Neural progenitor cell (in vitro differentiated cells): Measurements from ENCODE around the gene KAZN. TPM values are rescaled to one million over a fixed set of nuclear protein-coding genes. Genes with fewer than 3 reads are reported as not detected.

Experiments
- DNase-seq: peaks from one replicate; pipeline ENCODE4 v3.0.0-alpha.2; 2016; ENCODE audit warnings: low spot score
- H2AFZ ChIP-seq: fragments of 200-600 bp; sonication (generic); replicated peaks from 2 replicates; pipeline ENCODE4 v1.6.1; 2016; ENCODE audit warnings: antibody characterized with exemption
- H3F3A ChIP-seq: fragments of 200-600 bp; sonication (generic); 2 replicates; pipeline ENCODE4 v1.6.1; 2016; ENCODE audit warnings: antibody characterized with exemption, low read depth
- H3K27ac ChIP-seq: fragments of 200-600 bp; sonication (generic); 2 replicates; pipeline ENCODE4 v1.5.1; 2016; ENCODE audit warnings: mild to moderate bottlenecking
- H3K27me3 ChIP-seq: fragments of 200-600 bp; sonication (generic); 2 replicates; pipeline ENCODE4 v1.6.1; 2016; ENCODE audit warnings: mild to moderate bottlenecking, moderate library complexity
- H3K36me3 ChIP-seq: fragments of 200-600 bp; sonication (generic); 2 replicates; pipeline ENCODE4 v1.5.1; 2016
- H3K4me1 ChIP-seq: fragments of 200-600 bp; sonication (generic); 2 replicates; pipeline ENCODE4 v1.6.1; 2016; ENCODE audit warnings: mixed run types
- H3K4me2 ChIP-seq: fragments of 200-600 bp; sonication (generic); 2 replicates; pipeline ENCODE4 v1.6.1; 2016
- H3K4me3 ChIP-seq: fragments of 200-600 bp; sonication (generic); 2 replicates; pipeline ENCODE4 v1.5.1; 2016
- H3K79me2 ChIP-seq: fragments of 200-600 bp; sonication (generic); 2 replicates; pipeline ENCODE4 v1.6.1; 2016; ENCODE audit warnings: low read depth
- H3K9ac ChIP-seq: fragments of 200-600 bp; sonication (generic); 2 replicates; pipeline ENCODE4 v1.6.1; 2016
- H3K9me3 ChIP-seq: fragments of 200-600 bp; sonication (generic); 2 replicates; pipeline ENCODE4 v1.5.1; 2016; ENCODE audit warnings: low read depth
- H4K20me1 ChIP-seq: fragments of 200-600 bp; sonication (generic); 2 replicates; pipeline ENCODE4 v1.6.1; 2016; ENCODE audit warnings: low read depth
- H3K27ac Mint-ChIP-seq: 3 replicates; pipeline ENCODE4 v1.8.0; 2021; ENCODE audit warnings: mixed read lengths
- H3K27me3 Mint-ChIP-seq: 2 replicates; pipeline ENCODE4 v1.8.0; 2022; ENCODE audit warnings: low read depth, mild to moderate bottlenecking, inconsistent platforms, moderate library complexity, mixed read lengths; ENCODE audit not compliant: insufficient read depth
- H3K36me3 Mint-ChIP-seq: 3 replicates; pipeline ENCODE4 v1.8.0; 2021; ENCODE audit warnings: mixed read lengths
- H3K4me1 Mint-ChIP-seq: 3 replicates; pipeline ENCODE4 v1.8.0; 2021; ENCODE audit warnings: mixed read lengths
- H3K4me3 Mint-ChIP-seq: 3 replicates; pipeline ENCODE4 v1.8.0; 2021; ENCODE audit warnings: mild to moderate bottlenecking, moderate library complexity, mixed read lengths
- H3K9me3 Mint-ChIP-seq: 3 replicates; pipeline ENCODE4 v1.8.0; 2020; ENCODE audit warnings: mixed read lengths
- CTCF ChIP-seq: fragments of 200-600 bp; sonication (generic); IDR thresholded peaks from 2 replicates; pipeline ENCODE4 v1.5.1; 2017; ENCODE audit warnings: antibody characterized with exemption, mild to moderate bottlenecking
- EZH2 ChIP-seq: fragments of 200-600 bp; sonication (generic); IDR thresholded peaks from 2 replicates; pipeline ENCODE4 v1.6.1; 2017; ENCODE audit warnings: antibody characterized with exemption, mild to moderate bottlenecking, moderate library complexity
- EZH2phosphoT487 ChIP-seq: fragments of 200-600 bp; sonication (generic); IDR thresholded peaks from 2 replicates; pipeline ENCODE4 v1.6.1; 2017; ENCODE audit warnings: antibody characterized with exemption
- total RNA-seq: library from RNA; depleted of rRNA; stranded (reverse); fragments of >200 nt; gene quantifications from 2 replicates; pipeline ENCODE4 v1.2.3, GENCODE V29; 2015; ENCODE audit warnings: low replicate concordance

The KAZN gene
- total RNA-seq, 1 donor from 2014 or later: 6.1 TPM

- Histone ChIP-seq H3K27me3 (no peaks in the 10 kb centered on the region), H3K4me3 (no peak overlapping the region), H2AFZ (no peak overlapping the region), H3K4me2 (peak overlapping the region; percentile 53), H3F3A (peaks cover 14% of the 10 kb centered on the region), H3K36me3 (no peaks in the 10 kb centered on the region), H3K9ac (no peak overlapping the region), H3K27ac (no peak overlapping the region), H3K4me1 (peaks cover 24% of the 10 kb centered on the region), H3K79me2 (no peaks in the 10 kb centered on the region), H4K20me1 (peaks cover 6% of the 10 kb centered on the region), H3K9me3 (no peaks in the 10 kb centered on the region)
- Mint-ChIP-seq H3K4me3 (no peak overlapping the region), H3K27ac (no peak overlapping the region), H3K4me1 (peaks cover 44% of the 10 kb centered on the region), H3K36me3 (no peaks in the 10 kb centered on the region), H3K27me3 (peaks cover 3% of the 10 kb centered on the region), H3K9me3 (no peaks in the 10 kb centered on the region)
- no peak for DNase-seq
- no peak for TF ChIP-seq CTCF
- no peak for TF ChIP-seq EZH2
- TF ChIP-seq EZH2phosphoT487: no peak
Observed at GRCh38 chr1:14887044-14887566, 288.6 kb downstream of the KAZN start.

GRCh38 chr1:14887764-14888350 lies 289.4 kb downstream of the KAZN start:
- H3K4me3 Mint-ChIP-seq: no peak overlapping the region
- H3K4me1 Mint-ChIP-seq: peaks cover 52% of the 10 kb centered on the region
- no peaks in the 10 kb centered on the region for H3K9me3 Mint-ChIP-seq
- no peak overlapping the region for H3K9ac ChIP-seq
- H3K9me3 ChIP-seq: no peaks in the 10 kb centered on the region
- no peaks in the 10 kb centered on the region for H3K36me3 ChIP-seq
- H4K20me1 ChIP-seq: peaks cover 6% of the 10 kb centered on the region
- no peaks in the 10 kb centered on the region for H3K27me3 ChIP-seq
- no peaks in the 10 kb centered on the region for H3K79me2 ChIP-seq
- peak overlapping the region; percentile 70 for H3K27ac ChIP-seq
- H3F3A ChIP-seq: peaks cover 14% of the 10 kb centered on the region
- H3K4me1 ChIP-seq: peaks cover 28% of the 10 kb centered on the region
- H2AFZ ChIP-seq: no peak overlapping the region
- peak; percentile 80 for DNase-seq
- H3K36me3 Mint-ChIP-seq: no peaks in the 10 kb centered on the region
- no peak for TF ChIP-seq CTCF
- TF ChIP-seq EZH2phosphoT487: no peak
- no peak for TF ChIP-seq EZH2
- H3K4me3 ChIP-seq: no peak overlapping the region
- peak overlapping the region; percentile 53 for H3K4me2 ChIP-seq
- H3K27ac Mint-ChIP-seq: peak overlapping the region; percentile 14
- peaks cover 6% of the 10 kb centered on the region for H3K27me3 Mint-ChIP-seq

- Mint-ChIP-seq H3K27me3 (peaks cover 6% of the 10 kb centered on the region), H3K4me3 (no peak overlapping the region), H3K4me1 (peaks cover 57% of the 10 kb centered on the region), H3K9me3 (no peaks in the 10 kb centered on the region), H3K36me3 (no peaks in the 10 kb centered on the region), H3K27ac (peak overlapping the region; percentile 38)
- H3K4me1 ChIP-seq: peaks cover 28% of the 10 kb centered on the region
- peak overlapping the region; percentile 53 for H3K4me2 ChIP-seq
- H3K36me3 ChIP-seq: no peaks in the 10 kb centered on the region
- H4K20me1 ChIP-seq: peaks cover 6% of the 10 kb centered on the region
- DNase-seq: no peak
- no peaks in the 10 kb centered on the region for H3K27me3 ChIP-seq
- no peak overlapping the region for H3K9ac ChIP-seq
- peak overlapping the region; percentile 70 for H3K27ac ChIP-seq
- no peak overlapping the region for H3K4me3 ChIP-seq
- TF ChIP-seq CTCF (no peak), EZH2phosphoT487 (no peak), EZH2 (no peak)
- peaks cover 14% of the 10 kb centered on the region for H3F3A ChIP-seq
- no peaks in the 10 kb centered on the region for H3K9me3 ChIP-seq
- H2AFZ ChIP-seq: no peak overlapping the region
- no peaks in the 10 kb centered on the region for H3K79me2 ChIP-seq
Observed at GRCh38 chr1:14888374-14888773, 289.9 kb downstream of the KAZN start.
